IPS-15b (cell line): Measurements from ENCODE around the gene OR52H1.

Source experiments
- H3K27me3 ChIP-seq: one replicate; pipeline ENCODE4 v1.6.1; 2013; ENCODE audit warnings: low read length; ENCODE audit not compliant: control insufficient read depth, insufficient read depth
- H3K36me3 ChIP-seq: one replicate; pipeline ENCODE4 v1.6.1; 2013; ENCODE audit warnings: low read length; ENCODE audit not compliant: control insufficient read depth, insufficient read depth
- H3K4me1 ChIP-seq: one replicate; pipeline ENCODE4 v1.6.1; 2013; ENCODE audit warnings: mild to moderate bottlenecking, low read length; ENCODE audit not compliant: control insufficient read depth, insufficient read depth
- H3K4me3 ChIP-seq: one replicate; pipeline ENCODE4 v1.5.1; 2013; ENCODE audit warnings: low read depth, low read length
- H3K9ac ChIP-seq: one replicate; pipeline ENCODE4 v1.6.1; 2013; ENCODE audit warnings: low read depth, mild to moderate bottlenecking, low read length
- H3K9me3 ChIP-seq: one replicate; pipeline ENCODE4 v1.6.1; 2013; ENCODE audit warnings: mild to moderate bottlenecking, low read length; ENCODE audit not compliant: control insufficient read depth, insufficient read depth

OR52H1 gene

GRCh38 chr11:5505363-5506048 is 42.8 kb downstream of the OR52H1 start:
- H3K4me1 ChIP-seq: no peaks in the 10 kb centered on the region
- no peaks in the 10 kb centered on the region for H3K27me3 ChIP-seq
- H3K36me3 ChIP-seq: no peaks in the 10 kb centered on the region
- no peak overlapping the region for H3K4me3 ChIP-seq
- no peaks in the 10 kb centered on the region for H3K9me3 ChIP-seq
- H3K9ac ChIP-seq: no peak overlapping the region

DNA sequence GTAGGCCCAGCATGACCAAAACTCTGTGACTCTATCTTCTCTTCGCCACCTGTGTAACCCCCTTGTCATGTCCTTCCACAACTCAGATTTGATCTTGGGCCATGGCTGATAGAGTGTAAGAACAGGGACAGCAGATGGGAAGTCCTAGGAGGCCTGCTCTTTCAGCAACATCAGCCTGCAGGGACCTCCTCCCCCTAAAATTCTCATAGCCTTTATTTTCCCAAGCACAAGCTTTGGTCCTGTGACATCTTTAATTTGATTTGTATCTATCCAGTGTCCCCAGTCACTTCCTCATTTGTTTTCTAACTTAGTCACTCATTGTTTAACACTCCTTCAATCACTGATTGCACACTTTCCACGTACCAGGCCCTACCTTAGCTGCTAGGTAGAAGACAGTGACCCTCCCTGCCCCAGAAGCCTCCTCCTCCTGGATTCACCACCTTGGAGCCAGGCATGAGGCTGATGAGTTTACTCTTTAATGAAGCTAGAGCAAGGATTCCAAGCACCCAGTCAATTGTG is 43.9 kb downstream of the OR52H1 start:
- Histone ChIP-seq H3K9me3 (no peaks in the 10 kb centered on the region), H3K4me1 (no peaks in the 10 kb centered on the region), H3K4me3 (no peak overlapping the region), H3K36me3 (no peaks in the 10 kb centered on the region), H3K27me3 (no peaks in the 10 kb centered on the region), H3K9ac (no peak overlapping the region)

GRCh38 chr11:5500393-5500801 is 47.9 kb downstream of the OR52H1 start:
- no peaks in the 10 kb centered on the region for H3K27me3 ChIP-seq
- no peaks in the 10 kb centered on the region for H3K36me3 ChIP-seq
- no peaks in the 10 kb centered on the region for H3K9me3 ChIP-seq
- no peak overlapping the region for H3K9ac ChIP-seq
- H3K4me3 ChIP-seq: no peak overlapping the region
- no peaks in the 10 kb centered on the region for H3K4me1 ChIP-seq

GRCh38 chr11:5499671-5500070 is 48.7 kb downstream of the OR52H1 start:
- Histone ChIP-seq H3K4me1 (no peaks in the 10 kb centered on the region), H3K9me3 (no peaks in the 10 kb centered on the region), H3K27me3 (no peaks in the 10 kb centered on the region), H3K4me3 (no peak overlapping the region), H3K36me3 (no peaks in the 10 kb centered on the region), H3K9ac (no peak overlapping the region)
